WTC11 (cell line): Measurements from ENCODE around the gene NPAS1. TPM values are rescaled to one million over a fixed set of nuclear protein-coding genes. Genes with fewer than 3 reads are reported as not detected.
A peak's percentile ranks its signal among the peaks of the same experiment; 100 is the strongest.
"Not testable (repeated sequence)": the region's sequence is repeated elsewhere in the genome, so short reads cannot be mapped to it uniquely, and the experiment has no call there.

ENCODE experiments used
- ATAC-seq: fragments of 200-7000 bp; cut with Tn5 transposase; 2 replicates; pipeline ENCODE4 v1.10.0; 2021; ENCODE audit warnings: mild to moderate bottlenecking, moderate library complexity
- CTCF ChIA-PET: fragments of 300-600 bp; sonication (Branson Sonifier 250); formaldehyde crosslinking; loops from one replicate; lab custom pipeline; 2021; ENCODE audit warnings: antibody characterized with exemption; lab: Charles Lee
- POLR2A ChIA-PET: fragments of 350-600 bp; sonication (Branson Sonifier 250); formaldehyde crosslinking; loops from one replicate; lab custom pipeline; 2021; ENCODE audit warnings: antibody characterized with exemption; lab: Charles Lee
- DNase-seq: peaks from one replicate; pipeline ENCODE4 v3.0.0; 2021; ENCODE audit warnings: low spot score
- H3K27ac Mint-ChIP-seq: 2 replicates; pipeline ENCODE4 v1.8.0; 2021; ENCODE audit warnings: mixed read lengths
- H3K27me3 Mint-ChIP-seq: 2 replicates; pipeline ENCODE4 v1.8.0; 2021; ENCODE audit warnings: low read depth, mild to moderate bottlenecking, moderate library complexity, mixed read lengths
- H3K36me3 Mint-ChIP-seq: 2 replicates; pipeline ENCODE4 v1.8.0; 2021; ENCODE audit warnings: mixed read lengths
- H3K4me1 Mint-ChIP-seq: 2 replicates; pipeline ENCODE4 v1.8.0; 2022; ENCODE audit warnings: mixed read lengths
- H3K4me3 Mint-ChIP-seq: 2 replicates; pipeline ENCODE4 v1.8.0; 2021; ENCODE audit warnings: mild to moderate bottlenecking, moderate library complexity, mixed read lengths
- H3K9me3 Mint-ChIP-seq: 2 replicates; pipeline ENCODE4 v1.8.0; 2021; ENCODE audit warnings: mixed read lengths
- CREB1 ChIP-seq: sonication (generic); formaldehyde crosslinking; IDR thresholded peaks from 2 replicates; pipeline ENCODE4 v1.8.0; 2023; ENCODE audit warnings: mild to moderate bottlenecking, missing genetic modification reagents
- ELF4 ChIP-seq: sonication (generic); formaldehyde crosslinking; IDR thresholded peaks from 2 replicates; pipeline ENCODE4 v1.8.1; 2022; ENCODE audit warnings: low read depth, mild to moderate bottlenecking, moderate library complexity, missing genetic modification reagents
- EMX1 ChIP-seq: fragments of 250-450 bp; sonication (Bioruptor Pico); IDR thresholded peaks from 2 replicates; pipeline ENCODE4 v1.8.0; 2021; ENCODE audit warnings: mild to moderate bottlenecking
- ERG ChIP-seq: fragments of 250-450 bp; sonication (Bioruptor Pico); IDR thresholded peaks from 2 replicates; pipeline ENCODE4 v1.8.0; 2021; ENCODE audit warnings: mild to moderate bottlenecking
- FOXK1 ChIP-seq: sonication (generic); formaldehyde crosslinking; IDR thresholded peaks from 2 replicates; pipeline ENCODE4 v1.8.0; 2022; ENCODE audit warnings: mild to moderate bottlenecking, moderate library complexity, missing genetic modification reagents
- KAT7 ChIP-seq: sonication (generic); formaldehyde crosslinking; IDR thresholded peaks from 2 replicates; pipeline ENCODE4 v1.8.1; 2023; ENCODE audit warnings: missing genetic modification reagents, mild to moderate bottlenecking, borderline replicate concordance
- MYBL2 ChIP-seq: sonication (generic); formaldehyde crosslinking; IDR thresholded peaks from 2 replicates; pipeline ENCODE4 v1.8.1; 2023; ENCODE audit warnings: mild to moderate bottlenecking, moderate library complexity, missing genetic modification reagents
- NFYB ChIP-seq: sonication (generic); formaldehyde crosslinking; conservative IDR thresholded peaks from 2 replicates; pipeline ENCODE4 v1.8.0; 2022; ENCODE audit warnings: low read depth, missing genetic modification reagents
- SP1 ChIP-seq: sonication (generic); formaldehyde crosslinking; conservative IDR thresholded peaks from 2 replicates; pipeline ENCODE4 v1.8.1; 2022; ENCODE audit warnings: missing genetic modification reagents
- TCF7 ChIP-seq: sonication (generic); formaldehyde crosslinking; IDR thresholded peaks from 2 replicates; pipeline ENCODE4 v1.8.0; 2022; ENCODE audit warnings: mild to moderate bottlenecking, low read depth, missing genetic modification reagents, moderate library complexity
- TEAD1 ChIP-seq: sonication (generic); formaldehyde crosslinking; IDR thresholded peaks from 2 replicates; pipeline ENCODE4 v1.8.0; 2022; ENCODE audit warnings: mild to moderate bottlenecking, missing genetic modification reagents
- ZNF232 ChIP-seq: sonication (generic); formaldehyde crosslinking; IDR thresholded peaks from 2 replicates; pipeline ENCODE4 v1.8.0; 2022; ENCODE audit warnings: mild to moderate bottlenecking, missing genetic modification reagents
- total RNA-seq: library from RNA; stranded (reverse); gene quantifications from 3 replicates; pipeline ENCODE4 v1.2.3, GENCODE V29; 2021
- TF ChIP-seq, protein P1 (sequence below): sonication (generic); formaldehyde crosslinking; IDR thresholded peaks from 2 replicates; pipeline ENCODE4 v1.8.0; 2023; ENCODE audit warnings: missing genetic modification reagents
- TF ChIP-seq, protein P2 (sequence below): sonication (generic); formaldehyde crosslinking; IDR thresholded peaks from 2 replicates; pipeline ENCODE4 v1.8.0; 2023; ENCODE audit warnings: mild to moderate bottlenecking, missing genetic modification reagents
- TF ChIP-seq, protein P3 (sequence below): sonication (generic); formaldehyde crosslinking; IDR thresholded peaks from 2 replicates; pipeline ENCODE4 v1.8.0; 2022; ENCODE audit warnings: mild to moderate bottlenecking, missing genetic modification reagents

NPAS1 gene
- total RNA-seq, 1 experiment from 2014 or later = 6.8 TPM

- TF ChIP-seq, protein P1, sequence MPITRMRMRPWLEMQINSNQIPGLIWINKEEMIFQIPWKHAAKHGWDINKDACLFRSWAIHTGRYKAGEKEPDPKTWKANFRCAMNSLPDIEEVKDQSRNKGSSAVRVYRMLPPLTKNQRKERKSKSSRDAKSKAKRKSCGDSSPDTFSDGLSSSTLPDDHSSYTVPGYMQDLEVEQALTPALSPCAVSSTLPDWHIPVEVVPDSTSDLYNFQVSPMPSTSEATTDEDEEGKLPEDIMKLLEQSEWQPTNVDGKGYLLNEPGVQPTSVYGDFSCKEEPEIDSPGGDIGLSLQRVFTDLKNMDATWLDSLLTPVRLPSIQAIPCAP (CRISPR knock-in tag) = no peak; the same call in 1 of the 2 replicates
- TF ChIP-seq, protein P2, sequence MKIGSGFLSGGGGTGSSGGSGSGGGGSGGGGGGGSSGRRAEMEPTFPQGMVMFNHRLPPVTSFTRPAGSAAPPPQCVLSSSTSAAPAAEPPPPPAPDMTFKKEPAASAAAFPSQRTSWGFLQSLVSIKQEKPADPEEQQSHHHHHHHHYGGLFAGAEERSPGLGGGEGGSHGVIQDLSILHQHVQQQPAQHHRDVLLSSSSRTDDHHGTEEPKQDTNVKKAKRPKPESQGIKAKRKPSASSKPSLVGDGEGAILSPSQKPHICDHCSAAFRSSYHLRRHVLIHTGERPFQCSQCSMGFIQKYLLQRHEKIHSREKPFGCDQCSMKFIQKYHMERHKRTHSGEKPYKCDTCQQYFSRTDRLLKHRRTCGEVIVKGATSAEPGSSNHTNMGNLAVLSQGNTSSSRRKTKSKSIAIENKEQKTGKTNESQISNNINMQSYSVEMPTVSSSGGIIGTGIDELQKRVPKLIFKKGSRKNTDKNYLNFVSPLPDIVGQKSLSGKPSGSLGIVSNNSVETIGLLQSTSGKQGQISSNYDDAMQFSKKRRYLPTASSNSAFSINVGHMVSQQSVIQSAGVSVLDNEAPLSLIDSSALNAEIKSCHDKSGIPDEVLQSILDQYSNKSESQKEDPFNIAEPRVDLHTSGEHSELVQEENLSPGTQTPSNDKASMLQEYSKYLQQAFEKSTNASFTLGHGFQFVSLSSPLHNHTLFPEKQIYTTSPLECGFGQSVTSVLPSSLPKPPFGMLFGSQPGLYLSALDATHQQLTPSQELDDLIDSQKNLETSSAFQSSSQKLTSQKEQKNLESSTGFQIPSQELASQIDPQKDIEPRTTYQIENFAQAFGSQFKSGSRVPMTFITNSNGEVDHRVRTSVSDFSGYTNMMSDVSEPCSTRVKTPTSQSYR = no peak
- TF ChIP-seq KAT7 (CRISPR knock-in tag) = no peak
- no peak for TF ChIP-seq ERG (CRISPR knock-in tag)
- no peak for TF ChIP-seq TCF7
- TF ChIP-seq NFYB (CRISPR knock-in tag) = peak; percentile 70
- TF ChIP-seq ZNF232 (CRISPR knock-in tag) = peak; percentile 51; the same call in 1 of the 2 replicates
- no peak; the same call in 1 of the 2 replicates for TF ChIP-seq SP1 (CRISPR knock-in tag)
- TF ChIP-seq MYBL2 (CRISPR knock-in tag) = 0 out of 2 replicates have a peak, but pooled peaks have one; percentile 35
- no peak for TF ChIP-seq TEAD1 (CRISPR knock-in tag)
- TF ChIP-seq FOXK1 = no peak
- TF ChIP-seq, protein P3, sequence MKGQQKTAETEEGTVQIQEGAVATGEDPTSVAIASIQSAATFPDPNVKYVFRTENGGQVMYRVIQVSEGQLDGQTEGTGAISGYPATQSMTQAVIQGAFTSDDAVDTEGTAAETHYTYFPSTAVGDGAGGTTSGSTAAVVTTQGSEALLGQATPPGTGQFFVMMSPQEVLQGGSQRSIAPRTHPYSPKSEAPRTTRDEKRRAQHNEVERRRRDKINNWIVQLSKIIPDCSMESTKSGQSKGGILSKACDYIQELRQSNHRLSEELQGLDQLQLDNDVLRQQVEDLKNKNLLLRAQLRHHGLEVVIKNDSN (CRISPR knock-in tag) = peak; percentile 36; the same call in 1 of the 2 replicates
Observed at GRCh38 chr19:47047763-47048405, 28.2 kb downstream of the NPAS1 start (continued).

DNA sequence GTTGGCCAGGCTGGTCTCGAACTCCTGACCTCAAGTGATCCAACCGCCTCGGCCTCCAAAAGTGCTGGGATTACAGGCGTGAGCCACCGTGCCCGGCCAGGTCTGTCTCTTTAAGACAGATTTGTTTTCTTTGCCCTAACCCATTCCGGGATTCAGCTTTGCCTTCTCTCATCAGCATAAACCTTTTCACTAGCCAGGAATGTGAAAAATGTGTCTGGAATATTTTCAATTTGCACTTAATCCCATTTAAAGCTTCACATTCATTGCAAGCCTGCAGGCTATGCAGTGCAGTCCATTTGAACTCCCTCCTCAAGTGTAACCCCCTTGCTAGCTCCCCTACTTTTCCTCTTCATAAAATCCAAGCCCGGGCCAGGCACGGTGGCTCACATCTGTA, 29.7 kb downstream of the NPAS1 start:
- peak overlapping the region; percentile 96 for H3K27ac Mint-ChIP-seq
- ATAC-seq (no peak), DNase-seq (no peak)
- H3K9me3 Mint-ChIP-seq = peaks cover 10% of the 10 kb centered on the region
- ChIA-PET CTCF (interaction anchor here (0.8 to 1.1 kb wide), 3 partner anchors 14 to 36 kb away, joined by 3 to 5 read pairs (median 4); no protein-coding TSS in a partner anchor), POLR2A (interaction anchor here (1.1 kb wide), 1 partner anchor 64 kb away, joined by 5 read pairs; the partner anchor contains the start of gene ZC3H4)
- peaks cover 22% of the 10 kb centered on the region for H3K27me3 Mint-ChIP-seq
- H3K36me3 Mint-ChIP-seq = peaks cover 3% of the 10 kb centered on the region
- TF ChIP-seq EMX1 = no peak
- TF ChIP-seq, protein P2 = no peak
- no peak for TF ChIP-seq CREB1 (CRISPR knock-in tag)
- no peak for TF ChIP-seq ELF4
- peaks cover 14% of the 10 kb centered on the region for H3K4me1 Mint-ChIP-seq
- H3K4me3 Mint-ChIP-seq = peak overlapping the region; percentile 80

DNA sequence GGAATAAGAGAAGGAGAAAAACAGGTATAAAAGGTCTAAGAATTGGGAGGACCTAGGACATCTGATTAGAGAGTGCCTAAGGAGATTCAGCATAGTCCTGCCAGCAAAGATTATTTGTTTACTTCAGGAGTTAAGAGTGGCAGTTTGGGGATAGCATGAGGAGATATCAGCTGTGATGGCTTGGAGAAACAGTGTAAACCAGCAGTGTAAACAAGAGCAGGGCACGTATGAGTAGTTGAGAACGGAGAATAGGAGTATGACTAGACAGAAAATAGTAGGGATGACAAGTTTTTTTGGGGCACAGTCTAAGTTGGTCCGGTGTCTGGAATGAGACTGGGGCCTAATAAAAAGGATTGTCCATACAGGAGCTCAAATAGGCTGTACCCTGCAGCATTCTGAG, 30.9 kb downstream of the NPAS1 start:
- POLR2A ChIA-PET, DNase-seq, H3K27ac Mint-ChIP-seq, CTCF ChIA-PET, H3K4me3 Mint-ChIP-seq, ATAC-seq: not testable (repeated sequence)
- peaks cover 13% of the 10 kb centered on the region for H3K36me3 Mint-ChIP-seq
- H3K4me1 Mint-ChIP-seq = peaks cover 14% of the 10 kb centered on the region
- peaks cover 20% of the 10 kb centered on the region for H3K9me3 Mint-ChIP-seq
- peaks cover 32% of the 10 kb centered on the region for H3K27me3 Mint-ChIP-seq
